GM23338 (cell line): ENCODE results near the gene ATP6V1G3. TPM values are rescaled to one million over a fixed set of nuclear protein-coding genes. Genes with fewer than 3 reads are reported as not detected.

Source experiments
- ATAC-seq: fragments of 200-7000 bp; cut with Tn5 transposase; 3 replicates; pipeline ENCODE4 v1.9.1; 2020
- DNase-seq: peaks from one replicate; pipeline ENCODE4 v3.0.0-alpha.2; 2015; ENCODE audit warnings: low spot score
- H2AFZ ChIP-seq: fragments of 200-600 bp; sonication (generic); 2 replicates; pipeline ENCODE4 v1.8.0; 2016; ENCODE audit warnings: antibody characterized with exemption, mild to moderate bottlenecking, moderate library complexity
- H3F3A ChIP-seq: fragments of 200-600 bp; sonication (generic); replicated peaks from 2 replicates; pipeline ENCODE4 v1.8.0; 2017; ENCODE audit warnings: antibody characterized with exemption, mixed run types, low read depth
- H3K27ac ChIP-seq: fragments of 200-600 bp; sonication (generic); 2 replicates; pipeline ENCODE4 v1.6.1; 2016; ENCODE audit warnings: low read depth
- H3K27me3 ChIP-seq: fragments of 200-600 bp; sonication (generic); 2 replicates; pipeline ENCODE4 v1.8.0; 2016; ENCODE audit warnings: mild to moderate bottlenecking, mixed run types, moderate library complexity; ENCODE audit not compliant: insufficient read depth
- H3K36me3 ChIP-seq: fragments of 200-600 bp; sonication (generic); 2 replicates; pipeline ENCODE4 v1.8.0; 2016; ENCODE audit warnings: mild to moderate bottlenecking; ENCODE audit not compliant: insufficient read depth
- H3K4me1 ChIP-seq: fragments of 200-600 bp; sonication (generic); 2 replicates; pipeline ENCODE4 v1.8.0; 2016; ENCODE audit warnings: mild to moderate bottlenecking, moderate library complexity; ENCODE audit not compliant: insufficient read depth
- H3K4me2 ChIP-seq: fragments of 200-600 bp; sonication (generic); 2 replicates; pipeline ENCODE4 v1.7.1; 2017; ENCODE audit warnings: mixed run types
- H3K4me3 ChIP-seq: fragments of 200-600 bp; sonication (generic); 2 replicates; pipeline ENCODE4 v1.6.1; 2016; ENCODE audit warnings: mixed run types
- H3K79me2 ChIP-seq: fragments of 200-600 bp; sonication (generic); replicated peaks from 2 replicates; pipeline ENCODE4 v1.8.0; 2017; ENCODE audit warnings: mild to moderate bottlenecking; ENCODE audit not compliant: insufficient read depth
- H3K9me2 ChIP-seq: fragments of 200-600 bp; sonication (generic); 2 replicates; pipeline ENCODE4 v1.8.0; 2017; ENCODE audit not compliant: insufficient read depth
- H4K20me1 ChIP-seq: fragments of 200-600 bp; sonication (generic); replicated peaks from 2 replicates; pipeline ENCODE4 v1.8.0; 2017; ENCODE audit warnings: mild to moderate bottlenecking; ENCODE audit not compliant: insufficient read depth
- H3K27ac Mint-ChIP-seq: 2 replicates; pipeline ENCODE4 v1.8.0; 2020; ENCODE audit warnings: inconsistent platforms, mild to moderate bottlenecking, moderate library complexity, mixed read lengths
- H3K27me3 Mint-ChIP-seq: 3 replicates; pipeline ENCODE4 v1.8.0; 2022; ENCODE audit warnings: low read depth, mild to moderate bottlenecking, moderate library complexity, mixed read lengths, inconsistent platforms; ENCODE audit not compliant: insufficient read depth, poor library complexity
- H3K36me3 Mint-ChIP-seq: 3 replicates; pipeline ENCODE4 v1.8.0; 2021; ENCODE audit warnings: low read depth, mild to moderate bottlenecking, inconsistent platforms, moderate library complexity, mixed read lengths
- H3K4me1 Mint-ChIP-seq: 3 replicates; pipeline ENCODE4 v1.8.0; 2020; ENCODE audit warnings: mild to moderate bottlenecking, inconsistent platforms, mixed read lengths
- H3K4me3 Mint-ChIP-seq: 3 replicates; pipeline ENCODE4 v1.8.0; 2021; ENCODE audit warnings: moderate library complexity, mild to moderate bottlenecking, inconsistent platforms, mixed read lengths
- H3K9me3 Mint-ChIP-seq: 3 replicates; pipeline ENCODE4 v1.8.0; 2020; ENCODE audit warnings: moderate library complexity, mild to moderate bottlenecking, inconsistent platforms, mixed read lengths
- CREB1 ChIP-seq: fragments of 250-450 bp; sonication (Bioruptor Pico); IDR thresholded peaks from 2 replicates; pipeline ENCODE4 v1.5.0; 2020; ENCODE audit warnings: low read depth, mild to moderate bottlenecking, moderate library complexity
- ETS1 ChIP-seq: IDR thresholded peaks from 2 replicates; pipeline ENCODE4 v1.6.1; 2016; ENCODE audit warnings: antibody characterized with exemption
- EZH2 ChIP-seq: fragments of 200-600 bp; sonication (generic); IDR thresholded peaks from one replicate; pipeline ENCODE4 v1.8.0; 2017; ENCODE audit warnings: antibody characterized with exemption, mild to moderate bottlenecking, low read depth; ENCODE audit not compliant: unreplicated experiment
- JUNB ChIP-seq: IDR thresholded peaks from one replicate; pipeline ENCODE4 v1.6.1; 2016; ENCODE audit warnings: antibody characterized with exemption; ENCODE audit not compliant: unreplicated experiment
- POLR2AphosphoS5 ChIP-seq: IDR thresholded peaks from 2 replicates; pipeline ENCODE4 v1.6.1; 2016; ENCODE audit warnings: antibody characterized with exemption, low read depth
- STAT1 ChIP-seq: IDR thresholded peaks from one replicate; pipeline ENCODE4 v1.6.1; 2016; ENCODE audit warnings: antibody characterized with exemption; ENCODE audit not compliant: unreplicated experiment
- ZNF462 ChIP-seq: fragments of 250-450 bp; sonication (Bioruptor Pico); IDR thresholded peaks from 2 replicates; pipeline ENCODE4 v1.5.0; 2020; ENCODE audit warnings: mild to moderate bottlenecking, moderate library complexity
- polyA plus RNA-seq: library from polyadenylated mRNA; unstranded; fragments of >200 nt; fragmentation: Nextera tagmentation; extraction: Ambion mirVana; gene quantifications from 2 replicates; pipeline ENCODE4 v1.2.1, GENCODE V29; 2016
- total RNA-seq: library from RNA; depleted of rRNA; stranded (reverse); fragments of >200 nt; shearing (Covaris generic); gene quantifications from 2 replicates; pipeline ENCODE4 v1.2.3, GENCODE V29; 2014

The ATP6V1G3 gene
- total and polyA plus RNA-seq, 2 experiments from 2014 or later, result not detected

- TF ChIP-seq JUNB (no peak), EZH2 (no peak), STAT1 (no peak), CREB1 (CRISPR knock-in tag) (no peak), ZNF462 (CRISPR knock-in tag) (no peak)
Measured at GRCh38 chr1:198575292-198575691, 34.8 kb upstream of the ATP6V1G3 start (continued).

GRCh38 chr1:198574325-198574724 is 33.8 kb upstream of the ATP6V1G3 start:
- Histone ChIP-seq H4K20me1 (no peaks in the 10 kb centered on the region), H3K36me3 (no peaks in the 10 kb centered on the region), H3K79me2 (no peaks in the 10 kb centered on the region), H3K4me1 (no peaks in the 10 kb centered on the region), H2AFZ (no peak overlapping the region), H3K27ac (no peak overlapping the region), H3K4me3 (no peak overlapping the region), H3K9me2 (no peaks in the 10 kb centered on the region), H3K27me3 (no peaks in the 10 kb centered on the region), H3F3A (no peaks in the 10 kb centered on the region), H3K4me2 (no peak overlapping the region)
- H3K27me3 Mint-ChIP-seq, result no peaks in the 10 kb centered on the region
- H3K4me1 Mint-ChIP-seq, result no peaks in the 10 kb centered on the region
- H3K36me3 Mint-ChIP-seq, result no peaks in the 10 kb centered on the region
- DNase-seq, result no peak
- H3K9me3 Mint-ChIP-seq, result no peaks in the 10 kb centered on the region
- H3K4me3 Mint-ChIP-seq, result no peak overlapping the region
- no peak overlapping the region for H3K27ac Mint-ChIP-seq
- ATAC-seq, result no peak
- TF ChIP-seq ETS1 (no peak), JUNB (no peak), ZNF462 (CRISPR knock-in tag) (no peak), STAT1 (no peak), POLR2AphosphoS5 (no peak)
